Stimulated activated CD8-positive, alpha-beta memory T cell treated with anti-CD3 and anti-CD28 coated beads, Interleukin-2, amount 100 ng/mL, for 48 hours (primary cell): ENCODE data around the gene PDE4D.

Experiments
- DNase-seq, 2 donors: peaks; one replicate each; pipeline ENCODE4 v3.0.0-alpha.2; 2020; ENCODE audit warnings: low read depth in 2 of 2

Gene PDE4D

GRCh38 chr5:59741599-59741998 lies 151.9 kb downstream of the PDE4D start:
- no peak for DNase-seq

GRCh38 chr5:59738024-59738423 lies 155.5 kb downstream of the PDE4D start:
- no peak for DNase-seq

GRCh38 chr5:59732806-59733205 lies 160.7 kb downstream of the PDE4D start:
- DNase-seq = no peak

GRCh38 chr5:59732301-59732700 lies 161.2 kb downstream of the PDE4D start:
- DNase-seq = no peak

GRCh38 chr5:59731809-59732208 lies 161.7 kb downstream of the PDE4D start:
- DNase-seq = no peak

GRCh38 chr5:59729820-59730219 lies 163.7 kb downstream of the PDE4D start:
- no peak for DNase-seq

GRCh38 chr5:59729357-59729756 lies 164.2 kb downstream of the PDE4D start:
- no peak for DNase-seq

- DNase-seq = no peak
Measured at GRCh38 chr5:59728356-59728755, 165.2 kb downstream of the PDE4D start.

- no peak for DNase-seq
Measured at GRCh38 chr5:59727186-59727585, 166.3 kb downstream of the PDE4D start.

- DNase-seq = no peak
Measured at GRCh38 chr5:59725392-59725767, 168.1 kb downstream of the PDE4D start.

- DNase-seq = no peak
Measured at GRCh38 chr5:59724482-59725391, 168.8 kb downstream of the PDE4D start.

- DNase-seq = no peak
Measured at GRCh38 chr5:59722874-59723273, 170.7 kb downstream of the PDE4D start.

- DNase-seq = no peak
Measured at GRCh38 chr5:59721741-59722140, 171.8 kb downstream of the PDE4D start.

- DNase-seq = no peak
Measured at GRCh38 chr5:59720063-59720462, 173.5 kb downstream of the PDE4D start.

GRCh38 chr5:59716966-59717500 lies 176.5 kb downstream of the PDE4D start:
- no peak for DNase-seq

- no peak for DNase-seq
Measured at GRCh38 chr5:59716029-59716428, 177.5 kb downstream of the PDE4D start.

- no peak for DNase-seq
Measured at GRCh38 chr5:59715228-59715627, 178.3 kb downstream of the PDE4D start.

- no peak for DNase-seq
Measured at GRCh38 chr5:59713498-59713844, 180.1 kb downstream of the PDE4D start.

- DNase-seq = no peak
Measured at GRCh38 chr5:59712836-59713497, 180.6 kb downstream of the PDE4D start.

GRCh38 chr5:59711310-59711709 lies 182.2 kb downstream of the PDE4D start:
- no peak for DNase-seq

GRCh38 chr5:59709846-59710245 lies 183.7 kb downstream of the PDE4D start:
- DNase-seq = no peak

GRCh38 chr5:59709346-59709821 lies 184.1 kb downstream of the PDE4D start:
- DNase-seq = no peak

- DNase-seq = no peak
Measured at GRCh38 chr5:59704936-59705335, 188.6 kb downstream of the PDE4D start.
